GM21390 (cell line): ENCODE results near the gene ASCC3.

ENCODE experiments used
- ATAC-seq: cut with Tn5 transposase; IDR thresholded peaks from one replicate; pipeline ENCODE4 v1.9.1; 2021; ENCODE audit not compliant: unreplicated experiment

Gene ASCC3

GRCh38 chr6:100599088-100599770 is 281.9 kb downstream of the ASCC3 start:
- ATAC-seq, result no peak

GRCh38 chr6:100595456-100595855 is 285.7 kb downstream of the ASCC3 start:
- ATAC-seq, result no peak

GRCh38 chr6:100593522-100593921 is 287.6 kb downstream of the ASCC3 start:
- ATAC-seq, result no peak

GRCh38 chr6:100592929-100593328 is 288.2 kb downstream of the ASCC3 start:
- no peak for ATAC-seq

GRCh38 chr6:100577425-100577824 is 303.7 kb downstream of the ASCC3 start:
- ATAC-seq, result no peak

- no peak for ATAC-seq
Measured at GRCh38 chr6:100575921-100576320, 305.2 kb downstream of the ASCC3 start.

- no peak for ATAC-seq
Measured at GRCh38 chr6:100574836-100575235, 306.3 kb downstream of the ASCC3 start.

- no peak for ATAC-seq
Measured at GRCh38 chr6:100573166-100573565, 308.0 kb downstream of the ASCC3 start.

- ATAC-seq, result no peak
Measured at GRCh38 chr6:100568255-100568654, 312.9 kb downstream of the ASCC3 start.

GRCh38 chr6:100566563-100566962 is 314.6 kb downstream of the ASCC3 start:
- no peak for ATAC-seq

GRCh38 chr6:100565439-100566104 is 315.6 kb downstream of the ASCC3 start:
- ATAC-seq, result no peak

GRCh38 chr6:100559859-100560258 is 321.3 kb downstream of the ASCC3 start:
- ATAC-seq, result no peak

GRCh38 chr6:100554228-100554627 is 326.9 kb downstream of the ASCC3 start:
- ATAC-seq, result no peak

- no peak for ATAC-seq
Measured at GRCh38 chr6:100553243-100553642, 327.9 kb downstream of the ASCC3 start.

- ATAC-seq, result no peak
Measured at GRCh38 chr6:100549406-100550167, 331.5 kb downstream of the ASCC3 start.

- no peak for ATAC-seq
Measured at GRCh38 chr6:100538086-100538485, 343.0 kb downstream of the ASCC3 start.

GRCh38 chr6:100518588-100518987 is 362.5 kb downstream of the ASCC3 start:
- no peak for ATAC-seq

- ATAC-seq, result no peak
Measured at GRCh38 chr6:100517633-100518032, 363.5 kb downstream of the ASCC3 start.

- ATAC-seq, result no peak
Measured at GRCh38 chr6:100517106-100517505, 364.0 kb downstream of the ASCC3 start.

- no peak for ATAC-seq
Measured at GRCh38 chr6:100514660-100515059, 366.5 kb downstream of the ASCC3 start.

GRCh38 chr6:100512203-100512862 is 368.8 kb downstream of the ASCC3 start:
- no peak for ATAC-seq
